ENCODE data around the gene UBE4A. TPM values are rescaled to one million over a fixed set of nuclear protein-coding genes. Genes with fewer than 3 reads are reported as not detected.

UBE4A gene
- total and polyA plus RNA-seq, 2 experiments from 2014 or later = 11.8 to 42.2 TPM

DNA sequence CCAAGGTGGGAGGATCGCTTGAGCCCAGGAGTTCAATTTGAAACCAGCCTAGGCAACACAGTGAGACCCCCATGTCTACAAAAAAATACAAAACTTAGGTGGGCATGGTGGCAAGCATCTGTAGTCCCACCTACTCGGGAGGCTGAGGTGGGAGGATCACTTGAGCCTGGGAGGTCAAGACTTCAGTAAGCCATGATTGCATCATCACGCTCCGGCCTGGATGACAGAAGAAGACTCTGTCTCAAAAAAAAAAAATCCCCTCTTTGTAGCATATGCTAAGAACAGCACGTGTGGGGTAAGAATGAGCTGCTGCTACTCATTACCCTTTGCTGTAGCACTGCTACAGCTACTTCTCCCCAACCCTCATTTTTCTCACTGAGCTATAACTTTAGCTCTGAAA, 14.5 kb downstream of the UBE4A start:
- Histone ChIP-seq H3K4me3 (no peak overlapping the region), H3K36me3 (ENCODE audit: insufficient read depth) (peaks cover 50% of the 10 kb centered on the region), H2AFZ (no peak overlapping the region), H3K27me3 (ENCODE audit: insufficient read depth) (no peaks in the 10 kb centered on the region), H3K79me2 (replicated peaks; ENCODE audit: insufficient read depth) (no peaks in the 10 kb centered on the region), H3K9me2 (ENCODE audit: insufficient read depth) (no peaks in the 10 kb centered on the region), H3K4me2 (no peak overlapping the region), H4K20me1 (replicated peaks; ENCODE audit: insufficient read depth) (peaks cover 7% of the 10 kb centered on the region; the same call in 1 of the 2 replicates), H3K27ac (ENCODE audit: low read depth) (no peak overlapping the region), H3F3A (replicated peaks; ENCODE audit: low read depth) (no peaks in the 10 kb centered on the region), H3K4me1 (ENCODE audit: insufficient read depth) (no peaks in the 10 kb centered on the region)
- DNase-seq (ENCODE audit: low spot score) = no peak
- ATAC-seq = no peak
- Mint-ChIP-seq H3K9me3 (no peaks in the 10 kb centered on the region), H3K27ac (no peak overlapping the region), H3K36me3 (ENCODE audit: low read depth) (peaks cover 74% of the 10 kb centered on the region), H3K4me3 (no peak overlapping the region), H3K4me1 (peaks cover 2% of the 10 kb centered on the region; the same call in 2 of the 3 replicates), H3K27me3 (ENCODE audit: insufficient read depth, low read depth, poor library complexity) (peaks cover 3% of the 10 kb centered on the region)
- TF ChIP-seq, protein P1, sequence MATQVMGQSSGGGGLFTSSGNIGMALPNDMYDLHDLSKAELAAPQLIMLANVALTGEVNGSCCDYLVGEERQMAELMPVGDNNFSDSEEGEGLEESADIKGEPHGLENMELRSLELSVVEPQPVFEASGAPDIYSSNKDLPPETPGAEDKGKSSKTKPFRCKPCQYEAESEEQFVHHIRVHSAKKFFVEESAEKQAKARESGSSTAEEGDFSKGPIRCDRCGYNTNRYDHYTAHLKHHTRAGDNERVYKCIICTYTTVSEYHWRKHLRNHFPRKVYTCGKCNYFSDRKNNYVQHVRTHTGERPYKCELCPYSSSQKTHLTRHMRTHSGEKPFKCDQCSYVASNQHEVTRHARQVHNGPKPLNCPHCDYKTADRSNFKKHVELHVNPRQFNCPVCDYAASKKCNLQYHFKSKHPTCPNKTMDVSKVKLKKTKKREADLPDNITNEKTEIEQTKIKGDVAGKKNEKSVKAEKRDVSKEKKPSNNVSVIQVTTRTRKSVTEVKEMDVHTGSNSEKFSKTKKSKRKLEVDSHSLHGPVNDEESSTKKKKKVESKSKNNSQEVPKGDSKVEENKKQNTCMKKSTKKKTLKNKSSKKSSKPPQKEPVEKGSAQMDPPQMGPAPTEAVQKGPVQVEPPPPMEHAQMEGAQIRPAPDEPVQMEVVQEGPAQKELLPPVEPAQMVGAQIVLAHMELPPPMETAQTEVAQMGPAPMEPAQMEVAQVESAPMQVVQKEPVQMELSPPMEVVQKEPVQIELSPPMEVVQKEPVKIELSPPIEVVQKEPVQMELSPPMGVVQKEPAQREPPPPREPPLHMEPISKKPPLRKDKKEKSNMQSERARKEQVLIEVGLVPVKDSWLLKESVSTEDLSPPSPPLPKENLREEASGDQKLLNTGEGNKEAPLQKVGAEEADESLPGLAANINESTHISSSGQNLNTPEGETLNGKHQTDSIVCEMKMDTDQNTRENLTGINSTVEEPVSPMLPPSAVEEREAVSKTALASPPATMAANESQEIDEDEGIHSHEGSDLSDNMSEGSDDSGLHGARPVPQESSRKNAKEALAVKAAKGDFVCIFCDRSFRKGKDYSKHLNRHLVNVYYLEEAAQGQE (IDR thresholded peaks at IDR 0.05; ENCODE audit: unreplicated experiment) = no peak
- TF ChIP-seq, protein P2, sequence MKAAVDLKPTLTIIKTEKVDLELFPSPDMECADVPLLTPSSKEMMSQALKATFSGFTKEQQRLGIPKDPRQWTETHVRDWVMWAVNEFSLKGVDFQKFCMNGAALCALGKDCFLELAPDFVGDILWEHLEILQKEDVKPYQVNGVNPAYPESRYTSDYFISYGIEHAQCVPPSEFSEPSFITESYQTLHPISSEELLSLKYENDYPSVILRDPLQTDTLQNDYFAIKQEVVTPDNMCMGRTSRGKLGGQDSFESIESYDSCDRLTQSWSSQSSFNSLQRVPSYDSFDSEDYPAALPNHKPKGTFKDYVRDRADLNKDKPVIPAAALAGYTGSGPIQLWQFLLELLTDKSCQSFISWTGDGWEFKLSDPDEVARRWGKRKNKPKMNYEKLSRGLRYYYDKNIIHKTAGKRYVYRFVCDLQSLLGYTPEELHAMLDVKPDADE (IDR thresholded peaks at IDR 0.05) = no peak
- TF ChIP-seq STAT1 (IDR thresholded peaks at IDR 0.05; ENCODE audit: unreplicated experiment) = no peak
- TF ChIP-seq, protein P3, sequence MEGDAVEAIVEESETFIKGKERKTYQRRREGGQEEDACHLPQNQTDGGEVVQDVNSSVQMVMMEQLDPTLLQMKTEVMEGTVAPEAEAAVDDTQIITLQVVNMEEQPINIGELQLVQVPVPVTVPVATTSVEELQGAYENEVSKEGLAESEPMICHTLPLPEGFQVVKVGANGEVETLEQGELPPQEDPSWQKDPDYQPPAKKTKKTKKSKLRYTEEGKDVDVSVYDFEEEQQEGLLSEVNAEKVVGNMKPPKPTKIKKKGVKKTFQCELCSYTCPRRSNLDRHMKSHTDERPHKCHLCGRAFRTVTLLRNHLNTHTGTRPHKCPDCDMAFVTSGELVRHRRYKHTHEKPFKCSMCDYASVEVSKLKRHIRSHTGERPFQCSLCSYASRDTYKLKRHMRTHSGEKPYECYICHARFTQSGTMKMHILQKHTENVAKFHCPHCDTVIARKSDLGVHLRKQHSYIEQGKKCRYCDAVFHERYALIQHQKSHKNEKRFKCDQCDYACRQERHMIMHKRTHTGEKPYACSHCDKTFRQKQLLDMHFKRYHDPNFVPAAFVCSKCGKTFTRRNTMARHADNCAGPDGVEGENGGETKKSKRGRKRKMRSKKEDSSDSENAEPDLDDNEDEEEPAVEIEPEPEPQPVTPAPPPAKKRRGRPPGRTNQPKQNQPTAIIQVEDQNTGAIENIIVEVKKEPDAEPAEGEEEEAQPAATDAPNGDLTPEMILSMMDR (conservative IDR thresholded peaks at IDR 0.05; ENCODE audit: low read depth in 2 of 2) = no peak
- TF ChIP-seq EZH2phosphoT487 (IDR thresholded peaks at IDR 0.05; ENCODE audit: unreplicated experiment) = no peak
- TF ChIP-seq ZNF331 (CRISPR knock-in tag; IDR thresholded peaks at IDR 0.05; ENCODE audit: low read depth) = no peak
- no peak for TF ChIP-seq NANOG (IDR thresholded peaks at IDR 0.05; ENCODE audit: borderline replicate concordance)
- TF ChIP-seq, protein P4, sequence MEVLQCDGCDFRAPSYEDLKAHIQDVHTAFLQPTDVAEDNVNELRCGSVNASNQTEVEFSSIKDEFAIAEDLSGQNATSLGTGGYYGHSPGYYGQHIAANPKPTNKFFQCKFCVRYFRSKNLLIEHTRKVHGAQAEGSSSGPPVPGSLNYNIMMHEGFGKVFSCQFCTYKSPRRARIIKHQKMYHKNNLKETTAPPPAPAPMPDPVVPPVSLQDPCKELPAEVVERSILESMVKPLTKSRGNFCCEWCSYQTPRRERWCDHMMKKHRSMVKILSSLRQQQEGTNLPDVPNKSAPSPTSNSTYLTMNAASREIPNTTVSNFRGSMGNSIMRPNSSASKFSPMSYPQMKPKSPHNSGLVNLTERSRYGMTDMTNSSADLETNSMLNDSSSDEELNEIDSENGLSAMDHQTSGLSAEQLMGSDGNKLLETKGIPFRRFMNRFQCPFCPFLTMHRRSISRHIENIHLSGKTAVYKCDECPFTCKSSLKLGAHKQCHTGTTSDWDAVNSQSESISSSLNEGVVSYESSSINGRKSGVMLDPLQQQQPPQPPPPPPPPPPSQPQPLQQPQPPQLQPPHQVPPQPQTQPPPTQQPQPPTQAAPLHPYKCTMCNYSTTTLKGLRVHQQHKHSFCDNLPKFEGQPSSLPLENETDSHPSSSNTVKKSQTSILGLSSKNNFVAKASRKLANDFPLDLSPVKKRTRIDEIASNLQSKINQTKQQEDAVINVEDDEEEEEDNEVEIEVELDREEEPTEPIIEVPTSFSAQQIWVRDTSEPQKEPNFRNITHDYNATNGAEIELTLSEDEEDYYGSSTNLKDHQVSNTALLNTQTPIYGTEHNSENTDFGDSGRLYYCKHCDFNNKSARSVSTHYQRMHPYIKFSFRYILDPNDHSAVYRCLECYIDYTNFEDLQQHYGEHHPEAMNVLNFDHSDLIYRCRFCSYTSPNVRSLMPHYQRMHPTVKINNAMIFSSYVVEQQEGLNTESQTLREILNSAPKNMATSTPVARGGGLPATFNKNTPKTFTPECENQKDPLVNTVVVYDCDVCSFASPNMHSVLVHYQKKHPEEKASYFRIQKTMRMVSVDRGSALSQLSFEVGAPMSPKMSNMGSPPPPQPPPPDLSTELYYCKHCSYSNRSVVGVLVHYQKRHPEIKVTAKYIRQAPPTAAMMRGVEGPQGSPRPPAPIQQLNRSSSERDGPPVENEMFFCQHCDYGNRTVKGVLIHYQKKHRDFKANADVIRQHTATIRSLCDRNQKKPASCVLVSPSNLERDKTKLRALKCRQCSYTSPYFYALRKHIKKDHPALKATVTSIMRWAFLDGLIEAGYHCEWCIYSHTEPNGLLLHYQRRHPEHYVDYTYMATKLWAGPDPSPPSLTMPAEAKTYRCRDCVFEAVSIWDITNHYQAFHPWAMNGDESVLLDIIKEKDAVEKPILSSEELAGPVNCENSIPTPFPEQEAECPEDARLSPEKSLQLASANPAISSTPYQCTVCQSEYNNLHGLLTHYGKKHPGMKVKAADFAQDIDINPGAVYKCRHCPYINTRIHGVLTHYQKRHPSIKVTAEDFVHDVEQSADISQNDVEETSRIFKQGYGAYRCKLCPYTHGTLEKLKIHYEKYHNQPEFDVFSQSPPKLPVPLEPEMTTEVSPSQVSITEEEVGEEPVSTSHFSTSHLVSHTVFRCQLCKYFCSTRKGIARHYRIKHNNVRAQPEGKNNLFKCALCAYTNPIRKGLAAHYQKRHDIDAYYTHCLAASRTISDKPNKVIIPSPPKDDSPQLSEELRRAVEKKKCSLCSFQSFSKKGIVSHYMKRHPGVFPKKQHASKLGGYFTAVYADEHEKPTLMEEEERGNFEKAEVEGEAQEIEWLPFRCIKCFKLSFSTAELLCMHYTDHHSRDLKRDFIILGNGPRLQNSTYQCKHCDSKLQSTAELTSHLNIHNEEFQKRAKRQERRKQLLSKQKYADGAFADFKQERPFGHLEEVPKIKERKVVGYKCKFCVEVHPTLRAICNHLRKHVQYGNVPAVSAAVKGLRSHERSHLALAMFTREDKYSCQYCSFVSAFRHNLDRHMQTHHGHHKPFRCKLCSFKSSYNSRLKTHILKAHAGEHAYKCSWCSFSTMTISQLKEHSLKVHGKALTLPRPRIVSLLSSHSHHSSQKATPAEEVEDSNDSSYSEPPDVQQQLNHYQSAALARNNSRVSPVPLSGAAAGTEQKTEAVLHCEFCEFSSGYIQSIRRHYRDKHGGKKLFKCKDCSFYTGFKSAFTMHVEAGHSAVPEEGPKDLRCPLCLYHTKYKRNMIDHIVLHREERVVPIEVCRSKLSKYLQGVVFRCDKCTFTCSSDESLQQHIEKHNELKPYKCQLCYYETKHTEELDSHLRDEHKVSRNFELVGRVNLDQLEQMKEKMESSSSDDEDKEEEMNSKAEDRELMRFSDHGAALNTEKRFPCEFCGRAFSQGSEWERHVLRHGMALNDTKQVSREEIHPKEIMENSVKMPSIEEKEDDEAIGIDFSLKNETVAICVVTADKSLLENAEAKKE (CRISPR knock-in tag; IDR thresholded peaks at IDR 0.05) = no peak
- no peak for TF ChIP-seq ZNF114 (CRISPR knock-in tag; IDR thresholded peaks at IDR 0.05)
- TF ChIP-seq CREB1 (CRISPR knock-in tag; IDR thresholded peaks at IDR 0.05; ENCODE audit: low read depth) = no peak
- no peak for TF ChIP-seq POLR2AphosphoS5 (IDR thresholded peaks at IDR 0.05; ENCODE audit: low read depth)
- TF ChIP-seq EZH2 (IDR thresholded peaks at IDR 0.05; ENCODE audit: low read depth, unreplicated experiment) = no peak
